ENCODE measurements around the gene DDA1.
A peak's percentile ranks its signal among the peaks of the same experiment; 100 is the strongest.

GRCh38 chr19:17292301-17293074, 16.9 kb upstream of the DDA1 start:
- TF ChIP-seq ATF6 (CRISPR knock-in tag; IDR thresholded peaks at IDR 0.05) (no peak), ESRRA (CRISPR knock-in tag; IDR thresholded peaks at IDR 0.05; ENCODE audit: borderline replicate concordance) (no peak), SMAD3 (CRISPR knock-in tag; IDR thresholded peaks at IDR 0.05; ENCODE audit: borderline replicate concordance) (no peak), USF2 (CRISPR knock-in tag; IDR thresholded peaks at IDR 0.05) (0 out of 2 replicates have a peak, but pooled peaks have one; percentile 11), CTCF (IDR thresholded peaks at IDR 0.05) (no peak), TEAD1 (CRISPR knock-in tag; IDR thresholded peaks at IDR 0.05) (peak; percentile 56; the same call in 1 of the 2 replicates)
